ENCODE measurements around the gene C6orf136. TPM values are rescaled to one million over a fixed set of nuclear protein-coding genes. Genes with fewer than 3 reads are reported as not detected.

Gene C6orf136
- total and polyA plus RNA-seq, 9 of the 15 experiments (the other 6 are each of a cell fraction or from before 2014, with no cell fraction given): 14.1 to 63.1 (median 18.4) TPM

DNA sequence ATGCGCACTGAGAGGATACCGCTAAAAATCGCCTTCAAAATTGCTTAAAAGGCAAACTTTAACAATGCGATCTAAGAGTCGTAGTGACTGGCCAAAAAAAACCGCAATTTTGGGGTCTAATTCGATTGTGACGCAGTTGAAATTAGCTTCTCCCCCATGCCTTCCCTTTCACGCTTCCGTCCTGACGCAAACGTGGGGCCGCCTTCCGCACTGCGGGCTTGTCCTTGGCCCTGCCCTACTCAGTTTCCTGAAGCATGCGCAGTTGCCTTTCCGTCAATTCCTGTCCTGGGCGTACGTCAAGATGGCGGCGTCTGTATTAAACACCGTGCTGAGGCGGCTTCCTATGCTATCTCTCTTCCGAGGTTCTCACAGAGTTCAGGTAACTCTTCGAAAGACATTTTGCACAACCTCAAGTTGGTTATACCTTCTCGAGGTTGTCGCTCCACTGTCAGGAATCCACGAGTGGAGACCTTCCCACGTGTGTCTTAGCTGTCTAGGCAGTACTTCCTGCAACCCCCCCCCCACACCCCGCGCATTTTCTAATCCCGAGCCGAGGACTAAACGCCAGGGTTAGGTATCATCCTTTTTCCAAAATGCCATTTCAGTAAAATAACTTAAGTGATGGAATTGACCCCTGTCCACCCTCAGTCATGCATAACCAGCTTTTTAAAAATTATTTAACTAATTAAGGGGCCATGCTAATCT is 29.2 kb upstream of the C6orf136 start, which contains the start of gene MRPS18B (continued):
- peak; percentile 46; the same call in 1 of the 2 replicates for TF ChIP-seq ZNF12 (CRISPR knock-in tag; IDR thresholded peaks at IDR 0.05)
- TF ChIP-seq, protein P1, sequence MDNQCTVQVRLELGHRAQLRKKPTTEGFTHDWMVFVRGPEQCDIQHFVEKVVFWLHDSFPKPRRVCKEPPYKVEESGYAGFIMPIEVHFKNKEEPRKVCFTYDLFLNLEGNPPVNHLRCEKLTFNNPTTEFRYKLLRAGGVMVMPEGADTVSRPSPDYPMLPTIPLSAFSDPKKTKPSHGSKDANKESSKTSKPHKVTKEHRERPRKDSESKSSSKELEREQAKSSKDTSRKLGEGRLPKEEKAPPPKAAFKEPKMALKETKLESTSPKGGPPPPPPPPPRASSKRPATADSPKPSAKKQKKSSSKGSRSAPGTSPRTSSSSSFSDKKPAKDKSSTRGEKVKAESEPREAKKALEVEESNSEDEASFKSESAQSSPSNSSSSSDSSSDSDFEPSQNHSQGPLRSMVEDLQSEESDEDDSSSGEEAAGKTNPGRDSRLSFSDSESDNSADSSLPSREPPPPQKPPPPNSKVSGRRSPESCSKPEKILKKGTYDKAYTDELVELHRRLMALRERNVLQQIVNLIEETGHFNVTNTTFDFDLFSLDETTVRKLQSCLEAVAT (IDR thresholded peaks at IDR 0.05): peak in 1 of 2 experiments; percentile 34; a peak in 2 of 4 replicates
- TF ChIP-seq, protein P2, sequence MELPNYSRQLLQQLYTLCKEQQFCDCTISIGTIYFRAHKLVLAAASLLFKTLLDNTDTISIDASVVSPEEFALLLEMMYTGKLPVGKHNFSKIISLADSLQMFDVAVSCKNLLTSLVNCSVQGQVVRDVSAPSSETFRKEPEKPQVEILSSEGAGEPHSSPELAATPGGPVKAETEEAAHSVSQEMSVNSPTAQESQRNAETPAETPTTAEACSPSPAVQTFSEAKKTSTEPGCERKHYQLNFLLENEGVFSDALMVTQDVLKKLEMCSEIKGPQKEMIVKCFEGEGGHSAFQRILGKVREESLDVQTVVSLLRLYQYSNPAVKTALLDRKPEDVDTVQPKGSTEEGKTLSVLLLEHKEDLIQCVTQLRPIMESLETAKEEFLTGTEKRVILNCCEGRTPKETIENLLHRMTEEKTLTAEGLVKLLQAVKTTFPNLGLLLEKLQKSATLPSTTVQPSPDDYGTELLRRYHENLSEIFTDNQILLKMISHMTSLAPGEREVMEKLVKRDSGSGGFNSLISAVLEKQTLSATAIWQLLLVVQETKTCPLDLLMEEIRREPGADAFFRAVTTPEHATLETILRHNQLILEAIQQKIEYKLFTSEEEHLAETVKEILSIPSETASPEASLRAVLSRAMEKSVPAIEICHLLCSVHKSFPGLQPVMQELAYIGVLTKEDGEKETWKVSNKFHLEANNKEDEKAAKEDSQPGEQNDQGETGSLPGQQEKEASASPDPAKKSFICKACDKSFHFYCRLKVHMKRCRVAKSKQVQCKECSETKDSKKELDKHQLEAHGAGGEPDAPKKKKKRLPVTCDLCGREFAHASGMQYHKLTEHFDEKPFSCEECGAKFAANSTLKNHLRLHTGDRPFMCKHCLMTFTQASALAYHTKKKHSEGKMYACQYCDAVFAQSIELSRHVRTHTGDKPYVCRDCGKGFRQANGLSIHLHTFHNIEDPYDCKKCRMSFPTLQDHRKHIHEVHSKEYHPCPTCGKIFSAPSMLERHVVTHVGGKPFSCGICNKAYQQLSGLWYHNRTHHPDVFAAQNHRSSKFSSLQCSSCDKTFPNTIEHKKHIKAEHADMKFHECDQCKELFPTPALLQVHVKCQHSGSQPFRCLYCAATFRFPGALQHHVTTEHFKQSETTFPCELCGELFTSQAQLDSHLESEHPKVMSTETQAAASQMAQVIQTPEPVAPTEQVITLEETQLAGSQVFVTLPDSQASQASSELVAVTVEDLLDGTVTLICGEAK (IDR thresholded peaks at IDR 0.05): peak; percentile 81
- TF ChIP-seq, protein P2 (CRISPR knock-in tag; IDR thresholded peaks at IDR 0.05): no peak
- TF ChIP-seq ZNF551 (CRISPR knock-in tag; IDR thresholded peaks at IDR 0.05): no peak
- no peak for TF ChIP-seq XRCC5 (IDR thresholded peaks at IDR 0.05; ENCODE audit: low read depth, low read length)
- peak; percentile 98 for TF ChIP-seq TAF9B (IDR thresholded peaks at IDR 0.05; ENCODE audit: partially characterized antibody)
- peak in 1 of 2 experiments; percentile 50; a peak in 1 of 4 replicates for TF ChIP-seq KDM4B (IDR thresholded peaks at IDR 0.05; ENCODE audit: borderline replicate concordance in 2 of 2, low read depth in 1 of 2)
- TF ChIP-seq ZNF324 (CRISPR knock-in tag; IDR thresholded peaks at IDR 0.05): peak; percentile 7; the same call in 1 of the 2 replicates
- no peak for TF ChIP-seq FIP1L1 (IDR thresholded peaks at IDR 0.05; ENCODE audit: low read depth, low read length, poor library complexity, severe bottlenecking)
- TF ChIP-seq CREB3L1 (IDR thresholded peaks at IDR 0.05; ENCODE audit: borderline replicate concordance, low read depth): peak; percentile 67; the same call in 1 of the 2 replicates
- peak; percentile 100 for TF ChIP-seq ZNF740 (CRISPR knock-in tag; IDR thresholded peaks at IDR 0.05)
- TF ChIP-seq ZNF740 (tag; IDR thresholded peaks at IDR 0.05): peak in 1 of 2 experiments; percentile 98; a peak in 2 of 4 replicates
- peak; percentile 23 to 100; a peak in 2 of 4 replicates for TF ChIP-seq HDAC1 (IDR thresholded peaks at IDR 0.05)

All from K562 (cell line).